Caco-2 (cell line): ENCODE results near the gene TGM1. TPM values are rescaled to one million over a fixed set of nuclear protein-coding genes. Genes with fewer than 3 reads are reported as not detected.

Source experiments
- BruUV-seq: library from RNA; stranded (reverse); fragments of 400-500 nt; replicated peaks from 2 replicates; lab custom pipeline; 2021; lab: Mats Ljungman, UMichigan
- CTCF ChIA-PET: fragments of 300-600 bp; sonication (Branson Sonifier 250); formaldehyde crosslinking; loops from one replicate; lab custom pipeline; 2022; ENCODE audit warnings: antibody characterized with exemption; lab: Charles Lee
- POLR2A ChIA-PET: fragments of 300-600 bp; sonication (Branson Sonifier 250); formaldehyde crosslinking; loops from one replicate; lab custom pipeline; 2022; ENCODE audit warnings: antibody characterized with exemption; lab: Charles Lee
- DNase-seq, 2 experiments: peaks; one replicate each; pipeline versions ENCODE4 v3.0.0 to v3.0.0-alpha.2; 2020 to 2022
- H3K27me3 ChIP-seq: replicated peaks from 2 replicates; pipeline ENCODE4 v1.6.0; 2011; ENCODE audit warnings: low read length; ENCODE audit not compliant: control insufficient read depth, insufficient read depth
- H3K36me3 ChIP-seq: 2 replicates; pipeline ENCODE4 v1.5.1; 2011; ENCODE audit warnings: low read length; ENCODE audit not compliant: control insufficient read depth, insufficient read depth
- H3K4me1 ChIP-seq: fragments of 250-450 bp; sonication (Bioruptor Pico); 2 replicates; pipeline ENCODE4 v1.5.1; 2020; ENCODE audit warnings: mild to moderate bottlenecking
- H3K4me3 ChIP-seq: 2 replicates; pipeline ENCODE4 v1.5.1; 2011; ENCODE audit warnings: low read depth, mild to moderate bottlenecking, control low read depth, low read length
- H3K9me3 ChIP-seq: fragments of 250-450 bp; sonication (Bioruptor Pico); 2 replicates; pipeline ENCODE4 v1.5.1; 2020; ENCODE audit warnings: mild to moderate bottlenecking, moderate library complexity
- H3K27ac Mint-ChIP-seq: one replicate; pipeline ENCODE4 v1.8.0; 2022; ENCODE audit warnings: mixed read lengths; ENCODE audit not compliant: unreplicated experiment
- H3K27me3 Mint-ChIP-seq: one replicate; pipeline ENCODE4 v1.8.0; 2022; ENCODE audit warnings: mixed read lengths; ENCODE audit not compliant: insufficient read depth, unreplicated experiment
- H3K36me3 Mint-ChIP-seq: one replicate; pipeline ENCODE4 v1.8.0; 2022; ENCODE audit warnings: mild to moderate bottlenecking, mixed read lengths; ENCODE audit not compliant: insufficient read depth, unreplicated experiment
- H3K4me1 Mint-ChIP-seq: one replicate; pipeline ENCODE4 v1.8.0; 2022; ENCODE audit warnings: low read depth, mixed read lengths; ENCODE audit not compliant: unreplicated experiment
- H3K4me3 Mint-ChIP-seq: one replicate; pipeline ENCODE4 v1.8.0; 2022; ENCODE audit warnings: mild to moderate bottlenecking, moderate library complexity, mixed read lengths; ENCODE audit not compliant: unreplicated experiment
- H3K9me3 Mint-ChIP-seq: one replicate; pipeline ENCODE4 v1.8.0; 2022; ENCODE audit warnings: mixed read lengths; ENCODE audit not compliant: unreplicated experiment
- CTCF ChIP-seq, 2 experiments: fragments of 200-600 bp in 1 of 2; IDR thresholded peaks; 1 replicate in 1 of 2; 2 replicates in 1 of 2; pipeline versions ENCODE4 v1.5.1 to v1.8.0; 2011 to 2022; ENCODE audit warnings: antibody characterized with exemption in 1 of 2, control low read depth in 1 of 2, inconsistent platforms in 1 of 2, low read depth in 1 of 2, low read length in 1 of 2, mild to moderate bottlenecking in 1 of 2, moderate library complexity in 1 of 2; ENCODE audit not compliant: insufficient read depth in 1 of 2, severe bottlenecking in 1 of 2, unreplicated experiment in 1 of 2
- intact Hi-C: fragments of 100-400 bp; cut with micrococcal nuclease; formaldehyde crosslinking; loops from one replicate; pipeline ENCODE4 v1.10.0; 2022; ENCODE audit not compliant: unreplicated experiment
- total RNA-seq: library from RNA; stranded (reverse); gene quantifications from 2 replicates; pipeline ENCODE4 v1.2.3, GENCODE V29; 2022

TGM1 gene
- total RNA-seq, 1 experiment from 2014 or later: 5.9 TPM

- intact Hi-C loops: no loop called here
- Histone ChIP-seq H3K9me3 (no peaks in the 10 kb centered on the region), H3K27me3 (no peaks in the 10 kb centered on the region), H3K36me3 (peaks cover 3% of the 10 kb centered on the region), H3K4me1 (no peaks in the 10 kb centered on the region), H3K4me3 (no peak overlapping the region)
- H3K4me1 Mint-ChIP-seq: no peaks in the 10 kb centered on the region
- no peaks in the 10 kb centered on the region for H3K27me3 Mint-ChIP-seq
- TF ChIP-seq CTCF (IDR thresholded peaks at IDR 0.05; ENCODE audit: insufficient read depth in 1 of 2, low read depth in 1 of 2, low read length in 1 of 2, severe bottlenecking in 1 of 2, unreplicated experiment in 1 of 2): no peak
- ChIA-PET POLR2A (no interaction called here), CTCF (interaction anchor here (1.3 kb wide), 1 partner anchor 47 kb away, joined by 4 read pairs; the partner anchor contains the start of gene TINF2)
- H3K4me3 Mint-ChIP-seq: no peak overlapping the region
- no TSS peak for BruUV-seq
- no peak for DNase-seq
- no peak overlapping the region for H3K27ac Mint-ChIP-seq
- no peaks in the 10 kb centered on the region for H3K9me3 Mint-ChIP-seq
- peaks cover 11% of the 10 kb centered on the region for H3K36me3 Mint-ChIP-seq
These were observed 26.8 kb upstream of the TGM1 start for GRCh38 chr14:24289649-24290280.

DNA sequence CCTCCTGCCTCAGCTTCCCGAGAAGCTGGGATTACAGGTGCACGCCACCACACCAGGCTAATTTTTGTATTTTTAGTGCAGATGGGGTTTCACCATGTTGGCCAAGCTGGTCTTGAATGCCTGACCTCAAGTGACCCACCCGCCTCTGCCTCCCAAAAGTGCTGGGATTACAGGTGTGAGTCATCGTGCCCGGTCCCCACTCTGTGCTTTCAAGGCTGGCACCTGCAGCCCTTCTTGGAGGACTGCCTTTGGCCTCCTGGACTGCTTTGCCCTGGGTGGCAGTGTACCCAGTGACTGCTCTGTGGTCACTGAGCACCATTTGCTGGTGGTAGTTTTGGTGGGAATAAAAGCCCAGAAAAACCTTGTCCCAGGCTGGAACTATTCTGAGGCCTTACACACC is 24.0 kb upstream of the TGM1 start:
- ChIA-PET CTCF (no interaction called here), POLR2A (no interaction called here)
- Mint-ChIP-seq H3K36me3 (peaks cover 2% of the 10 kb centered on the region), H3K9me3 (no peaks in the 10 kb centered on the region), H3K4me1 (no peaks in the 10 kb centered on the region), H3K27ac (no peak overlapping the region), H3K27me3 (no peaks in the 10 kb centered on the region), H3K4me3 (no peak overlapping the region)
- no peaks in the 10 kb centered on the region for H3K4me1 ChIP-seq
- TF ChIP-seq CTCF (IDR thresholded peaks at IDR 0.05; ENCODE audit: insufficient read depth in 1 of 2, low read depth in 1 of 2, low read length in 1 of 2, severe bottlenecking in 1 of 2, unreplicated experiment in 1 of 2): no peak
- H3K27me3 ChIP-seq: no peaks in the 10 kb centered on the region
- H3K36me3 ChIP-seq: no peaks in the 10 kb centered on the region
- no peaks in the 10 kb centered on the region for H3K9me3 ChIP-seq
- no peak for DNase-seq
- BruUV-seq: no TSS peak
- H3K4me3 ChIP-seq: no peak overlapping the region
- intact Hi-C loops: no loop called here

- Mint-ChIP-seq H3K27me3 (no peaks in the 10 kb centered on the region), H3K4me3 (no peak overlapping the region), H3K4me1 (no peaks in the 10 kb centered on the region), H3K27ac (no peak overlapping the region), H3K9me3 (no peaks in the 10 kb centered on the region), H3K36me3 (no peaks in the 10 kb centered on the region)
- no peak for DNase-seq
- no peaks in the 10 kb centered on the region for H3K27me3 ChIP-seq
- no peaks in the 10 kb centered on the region for H3K36me3 ChIP-seq
- no peak overlapping the region for H3K4me3 ChIP-seq
- POLR2A ChIA-PET: no interaction called here
- intact Hi-C loops: no loop called here
- CTCF ChIA-PET: interaction anchor here (0.6 kb wide), 1 partner anchor 10 kb away, joined by 4 read pairs; no protein-coding TSS in a partner anchor
- TF ChIP-seq CTCF (IDR thresholded peaks at IDR 0.05; ENCODE audit: insufficient read depth in 1 of 2, low read depth in 1 of 2, low read length in 1 of 2, severe bottlenecking in 1 of 2, unreplicated experiment in 1 of 2): no peak
- BruUV-seq: no TSS peak
- H3K4me1 ChIP-seq: no peaks in the 10 kb centered on the region
- H3K9me3 ChIP-seq: no peaks in the 10 kb centered on the region
These were observed 22.4 kb upstream of the TGM1 start for GRCh38 chr14:24285351-24285750.
